K562 treated with DMSO at 1 percent for 24 hours (cell line): Measurements from ENCODE around the gene STAB1. TPM values are rescaled to one million over a fixed set of nuclear protein-coding genes. Genes with fewer than 3 reads are reported as not detected.

Source experiments
- total RNA-seq: library from RNA; unstranded; fragments of 300-600 nt; gene quantifications from 2 replicates; pipeline ENCODE4 v1.2.3, GENCODE V29; 2022; ENCODE audit warnings: low read depth; ENCODE audit not compliant: insufficient read depth

Gene STAB1, protein sequence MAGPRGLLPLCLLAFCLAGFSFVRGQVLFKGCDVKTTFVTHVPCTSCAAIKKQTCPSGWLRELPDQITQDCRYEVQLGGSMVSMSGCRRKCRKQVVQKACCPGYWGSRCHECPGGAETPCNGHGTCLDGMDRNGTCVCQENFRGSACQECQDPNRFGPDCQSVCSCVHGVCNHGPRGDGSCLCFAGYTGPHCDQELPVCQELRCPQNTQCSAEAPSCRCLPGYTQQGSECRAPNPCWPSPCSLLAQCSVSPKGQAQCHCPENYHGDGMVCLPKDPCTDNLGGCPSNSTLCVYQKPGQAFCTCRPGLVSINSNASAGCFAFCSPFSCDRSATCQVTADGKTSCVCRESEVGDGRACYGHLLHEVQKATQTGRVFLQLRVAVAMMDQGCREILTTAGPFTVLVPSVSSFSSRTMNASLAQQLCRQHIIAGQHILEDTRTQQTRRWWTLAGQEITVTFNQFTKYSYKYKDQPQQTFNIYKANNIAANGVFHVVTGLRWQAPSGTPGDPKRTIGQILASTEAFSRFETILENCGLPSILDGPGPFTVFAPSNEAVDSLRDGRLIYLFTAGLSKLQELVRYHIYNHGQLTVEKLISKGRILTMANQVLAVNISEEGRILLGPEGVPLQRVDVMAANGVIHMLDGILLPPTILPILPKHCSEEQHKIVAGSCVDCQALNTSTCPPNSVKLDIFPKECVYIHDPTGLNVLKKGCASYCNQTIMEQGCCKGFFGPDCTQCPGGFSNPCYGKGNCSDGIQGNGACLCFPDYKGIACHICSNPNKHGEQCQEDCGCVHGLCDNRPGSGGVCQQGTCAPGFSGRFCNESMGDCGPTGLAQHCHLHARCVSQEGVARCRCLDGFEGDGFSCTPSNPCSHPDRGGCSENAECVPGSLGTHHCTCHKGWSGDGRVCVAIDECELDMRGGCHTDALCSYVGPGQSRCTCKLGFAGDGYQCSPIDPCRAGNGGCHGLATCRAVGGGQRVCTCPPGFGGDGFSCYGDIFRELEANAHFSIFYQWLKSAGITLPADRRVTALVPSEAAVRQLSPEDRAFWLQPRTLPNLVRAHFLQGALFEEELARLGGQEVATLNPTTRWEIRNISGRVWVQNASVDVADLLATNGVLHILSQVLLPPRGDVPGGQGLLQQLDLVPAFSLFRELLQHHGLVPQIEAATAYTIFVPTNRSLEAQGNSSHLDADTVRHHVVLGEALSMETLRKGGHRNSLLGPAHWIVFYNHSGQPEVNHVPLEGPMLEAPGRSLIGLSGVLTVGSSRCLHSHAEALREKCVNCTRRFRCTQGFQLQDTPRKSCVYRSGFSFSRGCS (N-terminal part only)
- 0.24 and 0.46 TPM in 2 replicates for total RNA-seq

DNA sequence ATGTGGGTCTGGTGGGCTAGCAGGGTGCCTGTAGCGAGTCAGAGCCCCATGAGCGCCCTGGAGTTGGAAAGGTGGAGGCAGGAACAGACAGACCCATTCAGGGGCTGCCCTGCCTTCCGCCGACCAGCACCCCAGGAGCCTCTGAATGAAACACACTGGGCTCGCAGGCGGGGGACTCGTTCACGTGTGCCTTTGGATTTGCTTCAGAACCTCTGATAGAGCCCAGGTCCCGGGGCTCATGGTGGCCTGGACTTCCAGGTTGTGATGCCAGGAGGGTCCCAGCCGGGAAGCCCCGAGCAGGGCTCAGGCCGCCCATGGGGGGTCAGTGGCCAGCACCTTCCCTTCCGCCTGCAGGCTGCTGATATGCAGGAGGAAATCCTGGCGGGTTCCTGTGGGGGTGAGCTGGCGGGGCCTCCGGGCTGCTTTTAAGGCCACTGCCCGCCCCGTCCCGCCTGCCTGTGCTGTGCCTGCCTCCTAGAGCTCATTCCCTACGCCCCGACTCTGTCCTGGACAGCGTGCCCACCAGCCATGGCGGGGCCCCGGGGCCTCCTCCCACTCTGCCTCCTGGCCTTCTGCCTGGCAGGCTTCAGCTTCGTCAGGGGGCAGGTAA, at the start of gene STAB1:
Gene STAB1 (plus strand): TSS at position 453 of the 610 bp plus-strand sequence. CDS start 76 bp downstream, at position 529.

DNA sequence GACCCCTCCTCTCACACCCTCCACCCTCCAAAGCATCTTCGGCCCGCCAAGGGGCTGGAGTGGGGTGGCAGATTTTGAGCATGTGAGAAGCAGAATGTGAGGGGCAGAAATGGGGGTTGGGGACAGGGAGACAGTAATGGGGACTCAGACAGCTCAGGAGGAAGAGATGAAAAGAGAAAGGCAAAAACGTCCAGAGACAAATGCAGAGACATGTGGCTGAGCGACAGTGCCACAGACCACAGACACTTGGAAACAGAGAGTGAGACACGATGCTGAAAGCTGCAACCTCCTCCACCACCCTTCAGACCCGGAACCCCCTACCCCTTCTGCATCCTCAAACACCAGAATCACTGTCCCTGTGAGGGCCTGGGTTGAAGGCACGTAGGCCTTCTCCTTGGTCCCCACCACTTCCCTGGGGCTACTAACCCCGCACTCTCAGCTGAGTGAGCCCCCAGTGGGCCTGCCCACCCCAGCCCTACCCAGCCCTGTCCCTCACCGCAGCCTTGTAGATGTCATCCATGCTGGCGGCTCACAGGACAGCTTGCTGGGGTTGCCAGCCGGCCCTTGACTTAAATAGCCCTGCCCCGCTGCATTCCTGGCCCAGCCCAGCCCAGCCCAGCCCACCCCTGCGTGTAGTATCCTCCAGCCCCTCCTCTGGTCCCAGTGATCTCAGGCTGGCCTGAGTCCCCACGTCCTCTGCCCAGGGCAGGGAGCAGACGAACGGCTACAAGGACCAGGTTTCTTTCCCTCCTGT, 41.5 kb upstream of the STAB1 start, which contains the start of gene TNNC1:
Gene TNNC1 (minus strand): TSS at position 546 of the 754 bp plus-strand sequence. CDS start 26 bp downstream, at position 520.

DNA sequence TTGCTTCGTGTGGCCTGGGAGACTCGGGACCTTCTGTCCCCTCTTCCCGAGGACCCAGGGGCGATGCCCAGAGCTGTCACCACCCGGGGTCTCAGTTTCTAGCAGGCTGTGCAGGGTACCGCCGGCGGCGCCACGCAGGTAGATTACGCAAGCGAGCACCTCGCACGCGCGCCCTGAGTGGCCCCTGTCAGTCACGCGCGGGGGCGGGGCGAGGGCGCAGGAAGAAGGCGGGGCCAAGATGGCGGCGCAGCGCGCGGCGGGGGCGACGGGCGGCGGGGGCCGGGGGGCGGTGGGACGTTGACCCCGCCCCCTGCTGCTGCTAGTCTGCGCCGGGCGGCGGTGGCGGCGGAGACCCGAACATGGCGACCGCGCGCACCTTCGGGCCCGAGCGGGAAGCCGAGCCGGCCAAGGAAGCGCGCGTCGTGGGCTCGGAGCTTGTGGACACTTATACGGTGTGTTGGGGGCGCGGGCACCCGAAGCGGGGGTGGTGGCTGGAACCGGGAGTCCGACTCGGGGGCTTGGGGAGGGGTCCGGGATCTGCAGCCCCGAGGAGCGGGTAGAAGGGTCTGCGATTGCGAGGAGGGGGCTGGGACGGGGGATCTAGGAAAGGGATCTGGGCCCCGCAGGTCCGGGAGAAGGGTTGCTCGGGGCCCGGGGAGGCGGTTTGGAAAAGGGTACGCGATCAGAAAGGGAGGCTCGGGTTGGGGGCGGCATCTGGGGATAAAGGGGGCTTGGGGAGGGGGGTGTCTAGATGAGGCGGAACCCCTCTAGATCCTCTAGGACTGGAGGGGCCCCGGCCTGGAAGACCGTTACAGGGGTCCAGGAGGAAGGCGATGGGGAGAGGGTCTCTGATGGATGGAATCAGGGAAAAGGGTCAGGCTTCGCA, 39.6 kb upstream of the STAB1 start, which contains the start of gene NISCH:
Gene NISCH (plus strand): TSS at position 322 of the 886 bp plus-strand sequence. CDS start 38 bp downstream, at position 360.

DNA sequence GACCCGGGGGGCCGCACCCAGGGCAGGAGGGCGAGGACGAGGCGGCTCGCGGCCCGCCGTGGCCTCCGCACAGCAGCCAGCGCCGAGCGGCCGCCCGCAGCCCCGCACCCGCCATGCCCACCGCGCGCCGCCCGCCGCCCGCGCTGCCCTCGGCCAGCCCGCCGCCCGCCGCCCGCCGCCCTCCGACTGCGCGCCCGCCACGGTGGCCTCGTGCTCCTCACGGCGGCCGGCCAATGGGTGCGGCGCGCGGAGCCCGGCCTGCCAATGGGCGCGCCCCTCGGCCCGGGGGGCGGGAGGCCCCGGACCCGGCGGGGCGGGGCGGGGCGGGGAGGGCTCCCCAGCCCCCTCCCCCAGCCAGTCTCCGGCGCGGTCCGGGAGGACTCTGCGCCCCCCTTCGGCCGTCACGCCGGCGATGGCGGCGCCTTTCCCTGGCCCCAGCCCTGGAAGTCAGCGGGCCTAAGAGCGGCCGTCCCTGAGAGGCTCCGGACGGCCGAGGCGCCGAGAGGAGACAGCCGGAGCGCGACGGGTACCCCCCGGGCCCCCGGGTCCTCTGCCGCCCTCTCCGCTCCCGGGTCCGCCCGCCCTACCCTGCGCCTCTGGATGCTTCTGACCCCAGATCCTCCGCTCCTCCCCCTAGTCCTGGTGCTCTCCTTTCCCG, 38.6 kb downstream of the STAB1 start, which contains the start of gene NT5DC2:
Gene NT5DC2 (minus strand): TSS at position 235 of the 658 bp plus-strand sequence. CDS start 120 bp downstream, at position 115.

DNA sequence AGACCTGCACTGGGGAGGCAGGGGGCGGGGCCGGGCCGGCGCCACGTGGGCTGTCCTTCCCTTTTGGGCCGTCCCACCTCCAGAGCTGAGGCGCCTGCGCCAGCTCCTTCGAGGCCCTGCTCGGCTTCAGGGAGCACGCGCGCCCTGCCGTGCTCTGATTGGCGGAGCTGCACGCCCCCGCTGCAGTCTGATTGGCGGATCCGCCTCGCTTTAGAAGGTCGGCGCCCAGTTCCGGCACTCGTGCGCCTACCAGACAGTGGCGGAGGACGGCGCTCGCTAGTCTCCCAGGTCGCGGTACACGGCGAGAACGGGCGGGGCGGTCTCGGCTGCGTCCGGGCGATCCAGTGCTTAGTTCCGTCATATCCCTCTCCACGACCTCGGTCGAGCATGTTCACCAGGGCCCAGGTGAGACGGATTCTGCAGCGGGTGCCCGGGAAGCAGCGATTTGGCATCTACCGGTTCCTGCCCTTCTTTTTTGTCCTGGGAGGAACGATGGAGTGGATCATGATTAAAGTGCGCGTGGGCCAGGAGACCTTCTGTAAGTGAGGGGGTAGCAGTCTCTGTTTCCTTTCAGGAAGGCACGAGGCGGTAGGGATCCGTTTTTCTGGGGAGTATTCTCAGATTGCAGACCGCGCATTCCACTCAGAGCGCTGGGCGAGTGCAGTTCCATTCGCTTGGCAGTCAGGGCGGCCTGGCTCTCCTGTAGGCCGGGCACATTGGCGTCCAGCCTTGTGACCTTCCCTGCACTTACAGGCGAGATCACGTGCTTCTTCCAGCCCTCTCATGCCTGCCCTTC, 41.4 kb downstream of the STAB1 start, which contains the start of gene UQCC5:
Gene UQCC5 (plus strand): TSS at position 237 of the 796 bp plus-strand sequence. CDS start 151 bp downstream, at position 388.

Other genes starting within 250 kb of the STAB1 start
- gene PPM1M, start 249.6 kb upstream of the STAB1 start, total RNA-seq: 17.5 and 19.8 TPM in 2 replicates
- gene WDR82, start 216.7 kb upstream of the STAB1 start, total RNA-seq: 27.6 and 31.4 TPM in 2 replicates
- gene GLYCTK, start 207.5 kb upstream of the STAB1 start, total RNA-seq: 3.7 and 4.9 TPM in 2 replicates
- gene DNAH1, start 179.0 kb upstream of the STAB1 start, total RNA-seq: 0.88 and 1.4 TPM in 2 replicates
- gene BAP1, start 85.3 kb upstream of the STAB1 start, total RNA-seq: 65.8 and 72.0 TPM in 2 replicates
- 19.6 and 22.2 TPM in 2 replicates for gene PHF7, start 84.7 kb upstream of the STAB1 start, total RNA-seq
- 0.13 TPM in 1 of 2 replicates, not detected in the other for gene SEMA3G, start 50.2 kb upstream of the STAB1 start, total RNA-seq
- gene TNNC1, start 41.3 kb upstream of the STAB1 start, total RNA-seq: not detected in 2 replicates
- gene NISCH, start 39.7 kb upstream of the STAB1 start, total RNA-seq: 44.8 and 46.3 TPM in 2 replicates
- 119 and 144 TPM in 2 replicates for gene NT5DC2, start 38.5 kb downstream of the STAB1 start, total RNA-seq
- gene UQCC5, start 41.3 kb downstream of the STAB1 start, total RNA-seq: 33.0 and 37.8 TPM in 2 replicates
- 13.7 and 19.7 TPM in 2 replicates for gene PBRM1, start 190.6 kb downstream of the STAB1 start, total RNA-seq
- 27.5 and 33.1 TPM in 2 replicates for gene GNL3, start 190.7 kb downstream of the STAB1 start, total RNA-seq
- 32.6 and 39.1 TPM in 2 replicates for gene GLT8D1, start 210.5 kb downstream of the STAB1 start, total RNA-seq
- 64.8 and 65.9 TPM in 2 replicates for gene SPCS1, start 210.8 kb downstream of the STAB1 start, total RNA-seq